ENCODE data around the gene RAB11FIP3.
"Not testable (repeated sequence)": the region's sequence is repeated elsewhere in the genome, so short reads cannot be mapped to it uniquely, and the experiment has no call there.

Gene RAB11FIP3

GRCh38 chr16:500709-501108 lies 75.3 kb downstream of the RAB11FIP3 start:
- no peak overlapping the region for H3K4me3 ChIP-seq (ENCODE audit: low read depth, low read length)
- TF ChIP-seq, protein P1, sequence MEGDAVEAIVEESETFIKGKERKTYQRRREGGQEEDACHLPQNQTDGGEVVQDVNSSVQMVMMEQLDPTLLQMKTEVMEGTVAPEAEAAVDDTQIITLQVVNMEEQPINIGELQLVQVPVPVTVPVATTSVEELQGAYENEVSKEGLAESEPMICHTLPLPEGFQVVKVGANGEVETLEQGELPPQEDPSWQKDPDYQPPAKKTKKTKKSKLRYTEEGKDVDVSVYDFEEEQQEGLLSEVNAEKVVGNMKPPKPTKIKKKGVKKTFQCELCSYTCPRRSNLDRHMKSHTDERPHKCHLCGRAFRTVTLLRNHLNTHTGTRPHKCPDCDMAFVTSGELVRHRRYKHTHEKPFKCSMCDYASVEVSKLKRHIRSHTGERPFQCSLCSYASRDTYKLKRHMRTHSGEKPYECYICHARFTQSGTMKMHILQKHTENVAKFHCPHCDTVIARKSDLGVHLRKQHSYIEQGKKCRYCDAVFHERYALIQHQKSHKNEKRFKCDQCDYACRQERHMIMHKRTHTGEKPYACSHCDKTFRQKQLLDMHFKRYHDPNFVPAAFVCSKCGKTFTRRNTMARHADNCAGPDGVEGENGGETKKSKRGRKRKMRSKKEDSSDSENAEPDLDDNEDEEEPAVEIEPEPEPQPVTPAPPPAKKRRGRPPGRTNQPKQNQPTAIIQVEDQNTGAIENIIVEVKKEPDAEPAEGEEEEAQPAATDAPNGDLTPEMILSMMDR (IDR thresholded peaks at IDR 0.05; ENCODE audit: low read depth, low read length, missing control alignments): no peak
- DNase-seq (ENCODE audit: low read depth): no peak

DNA sequence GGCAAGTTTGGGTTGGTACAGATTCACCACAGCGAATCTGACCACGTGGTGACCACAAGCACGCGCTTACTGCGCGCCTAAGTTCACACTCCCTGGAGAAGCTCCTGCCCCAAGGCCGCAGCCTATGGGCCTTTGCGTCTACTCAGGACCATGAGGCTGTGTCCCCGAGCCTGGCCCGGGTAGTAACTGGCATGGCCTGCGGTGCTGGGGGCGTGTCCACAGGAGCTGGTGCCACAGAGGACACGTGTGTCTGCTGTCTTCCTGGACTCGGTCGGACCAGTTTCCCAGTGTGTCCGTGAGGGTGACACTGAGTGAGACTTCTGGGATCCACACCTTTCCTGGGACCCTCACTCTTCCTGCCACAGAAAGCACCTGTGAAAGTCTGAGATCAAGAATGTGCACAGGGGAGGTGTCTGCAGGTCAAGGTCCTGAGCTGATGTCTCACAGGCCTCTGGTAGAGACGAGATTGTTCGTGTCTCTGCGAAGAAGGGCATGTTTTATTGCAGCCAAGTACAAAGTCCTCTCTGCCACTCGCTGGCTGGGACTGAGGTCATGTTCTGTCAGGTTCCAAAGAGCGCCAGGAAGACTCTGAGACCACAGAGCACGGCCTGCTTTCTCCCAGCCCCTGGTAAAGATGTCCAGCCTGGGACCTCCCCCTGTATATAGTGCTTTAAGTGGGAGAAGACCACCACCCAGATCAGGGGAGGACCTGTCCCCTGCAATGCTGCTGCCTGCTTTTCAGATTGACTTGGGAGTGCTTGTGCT lies 76.9 kb downstream of the RAB11FIP3 start:
- TF ChIP-seq, protein P1 (IDR thresholded peaks at IDR 0.05; ENCODE audit: low read depth, low read length, missing control alignments): no peak
- H3K4me3 ChIP-seq (ENCODE audit: low read depth, low read length): no peak overlapping the region
- DNase-seq (ENCODE audit: low read depth): no peak

- H3K4me3 ChIP-seq (ENCODE audit: low read depth, low read length): no peak overlapping the region
- TF ChIP-seq, protein P1 (IDR thresholded peaks at IDR 0.05; ENCODE audit: low read depth, low read length, missing control alignments): no peak
- DNase-seq (ENCODE audit: low read depth): no peak
Measured at GRCh38 chr16:503150-504071, 78.0 kb downstream of the RAB11FIP3 start.

- DNase-seq (ENCODE audit: low read depth): no peak
- TF ChIP-seq, protein P1 (IDR thresholded peaks at IDR 0.05; ENCODE audit: low read depth, low read length, missing control alignments): no peak
- no peak overlapping the region for H3K4me3 ChIP-seq (ENCODE audit: low read depth, low read length)
Measured at GRCh38 chr16:505479-506245, 80.2 kb downstream of the RAB11FIP3 start.

DNA sequence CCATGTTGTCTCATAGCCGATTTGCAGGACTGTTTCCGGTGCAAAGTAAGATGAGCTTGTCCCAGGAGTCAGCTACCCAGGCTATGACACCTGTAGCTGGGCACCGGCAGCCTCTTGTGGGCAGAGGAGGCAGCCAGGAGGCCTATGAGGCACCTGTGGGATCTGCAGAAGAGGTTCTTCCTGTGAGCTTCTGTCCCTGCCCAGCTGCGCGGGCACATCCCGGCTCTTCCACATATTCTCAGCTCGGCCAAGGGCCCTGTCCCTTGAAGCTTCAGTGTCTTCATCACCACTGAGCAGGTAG lies 80.7 kb downstream of the RAB11FIP3 start:
- no peak for DNase-seq (ENCODE audit: low read depth)
- TF ChIP-seq, protein P1 (IDR thresholded peaks at IDR 0.05; ENCODE audit: low read depth, low read length, missing control alignments): no peak
- no peak overlapping the region for H3K4me3 ChIP-seq (ENCODE audit: low read depth, low read length)

DNA sequence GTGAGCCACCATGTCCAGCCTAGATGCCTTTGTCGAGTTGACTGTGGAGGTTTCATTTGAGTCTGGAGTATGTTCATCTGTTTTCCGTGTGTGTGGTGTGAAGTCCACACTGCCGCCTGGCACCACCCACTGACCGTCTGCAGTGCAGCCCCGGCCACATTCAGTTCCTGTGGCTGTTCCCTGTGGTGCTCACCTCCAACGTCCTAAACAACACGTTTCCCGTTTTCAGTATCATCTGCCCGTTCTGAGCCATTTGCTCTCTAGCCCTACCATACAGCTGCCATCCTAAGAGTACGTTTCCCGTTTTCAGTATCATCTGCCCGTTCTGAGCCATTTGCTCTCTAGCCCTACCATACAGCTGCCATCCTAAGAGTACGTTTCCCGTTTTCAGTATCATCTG lies 82.1 kb downstream of the RAB11FIP3 start:
- DNase-seq (ENCODE audit: low read depth); H3K4me3 ChIP-seq (ENCODE audit: low read depth, low read length): not testable (repeated sequence)

GRCh38 chr16:507996-508395 lies 82.5 kb downstream of the RAB11FIP3 start:
- DNase-seq (ENCODE audit: low read depth): no peak
- TF ChIP-seq, protein P1 (IDR thresholded peaks at IDR 0.05; ENCODE audit: low read depth, low read length, missing control alignments): no peak
- H3K4me3 ChIP-seq (ENCODE audit: low read depth, low read length): no peak overlapping the region

Measured in GM12864 (cell line).